Colon (tissue), 2 donors: ENCODE data around the gene SPN.
"Not testable (repeated sequence)": the region's sequence is repeated elsewhere in the genome, so short reads cannot be mapped to it uniquely, and the experiment has no call there.

Experiments
- FAIRE-seq: peaks from 2 replicates; lab custom pipeline; 2012; peaks lifted over from hg19 to GRCh38; lab: Jason Lieb, UNC
- donor health status: control.
- donor health status: control.

SPN gene

GRCh38 chr16:29701214-29701555, 38.1 kb downstream of the SPN start:
- FAIRE-seq = no peak

GRCh38 chr16:29702269-29702668, 39.2 kb downstream of the SPN start:
- no peak for FAIRE-seq

- FAIRE-seq = no peak
Observed at GRCh38 chr16:29705030-29705429, 42.0 kb downstream of the SPN start.

- not testable (repeated sequence) for FAIRE-seq
Observed at GRCh38 chr16:29707160-29707559, 44.1 kb downstream of the SPN start.

GRCh38 chr16:29708917-29709600, 46.0 kb downstream of the SPN start:
- FAIRE-seq = no peak

GRCh38 chr16:29709657-29710056, 46.6 kb downstream of the SPN start:
- not testable (repeated sequence) for FAIRE-seq

GRCh38 chr16:29710227-29711219, 47.5 kb downstream of the SPN start:
- FAIRE-seq = no peak

GRCh38 chr16:29712809-29713208, 49.8 kb downstream of the SPN start:
- no peak for FAIRE-seq

- no peak for FAIRE-seq
Observed at GRCh38 chr16:29714396-29714795, 51.3 kb downstream of the SPN start.

- no peak for FAIRE-seq
Observed at GRCh38 chr16:29714972-29715371, 51.9 kb downstream of the SPN start.

- FAIRE-seq = no peak
Observed at GRCh38 chr16:29717113-29717512, 54.1 kb downstream of the SPN start.

- no peak for FAIRE-seq
Observed at GRCh38 chr16:29719063-29719462, 56.0 kb downstream of the SPN start.
